Immature natural killer cell (primary cell): Measurements from ENCODE around the gene GALNT11. TPM values are rescaled to one million over a fixed set of nuclear protein-coding genes. Genes with fewer than 3 reads are reported as not detected.
A peak's percentile ranks its signal among the peaks of the same experiment; 100 is the strongest.

Experiments used
- DNase-seq, 3 donors: peaks; one replicate each; pipeline ENCODE4 v3.0.0; 2022; ENCODE audit warnings: mixed read lengths in 1 of 3
- H3K27ac Mint-ChIP-seq, 6 donors: one replicate each; pipeline ENCODE4 v1.8.0; 2020; ENCODE audit warnings: mixed read lengths in 6 of 6, mild to moderate bottlenecking in 5 of 6, inconsistent platforms in 4 of 6, moderate library complexity in 3 of 6
- H3K27me3 Mint-ChIP-seq, 3 donors: one replicate each; pipeline ENCODE4 v1.8.0; 2020 to 2021; ENCODE audit warnings: low read depth in 3 of 3, mild to moderate bottlenecking in 3 of 3, mixed read lengths in 3 of 3, moderate library complexity in 3 of 3, inconsistent platforms in 1 of 3
- H3K36me3 Mint-ChIP-seq, 3 donors: one replicate each; pipeline ENCODE4 v1.8.0; 2020; ENCODE audit warnings: mixed read lengths in 3 of 3, inconsistent platforms in 2 of 3, mild to moderate bottlenecking in 2 of 3
- H3K4me1 Mint-ChIP-seq, 2 donors: one replicate each; pipeline ENCODE4 v1.8.0; 2020; ENCODE audit warnings: inconsistent platforms in 2 of 2, mild to moderate bottlenecking in 2 of 2, mixed read lengths in 2 of 2, moderate library complexity in 1 of 2
- H3K4me3 Mint-ChIP-seq, 5 donors: one replicate each; pipeline ENCODE4 v1.8.0; 2020; ENCODE audit warnings: mild to moderate bottlenecking in 5 of 5, mixed read lengths in 5 of 5, inconsistent platforms in 3 of 5, moderate library complexity in 3 of 5
- H3K9me3 Mint-ChIP-seq, 6 donors: one replicate each; pipeline ENCODE4 v1.8.0; 2020; ENCODE audit warnings: mild to moderate bottlenecking in 6 of 6, mixed read lengths in 6 of 6, inconsistent platforms in 4 of 6, moderate library complexity in 3 of 6
- polyA plus RNA-seq, 3 donors: library from polyadenylated mRNA; unstranded; fragments of 300-500 nt; fragmentation: Illumina TruSeq; gene quantifications; one replicate each; pipeline ENCODE4 v1.2.3, GENCODE V29; 2021

GALNT11 gene
- polyA plus RNA-seq, 3 donors from 2014 or later: 59.2 to 86.2 (median 63.3) TPM

DNA sequence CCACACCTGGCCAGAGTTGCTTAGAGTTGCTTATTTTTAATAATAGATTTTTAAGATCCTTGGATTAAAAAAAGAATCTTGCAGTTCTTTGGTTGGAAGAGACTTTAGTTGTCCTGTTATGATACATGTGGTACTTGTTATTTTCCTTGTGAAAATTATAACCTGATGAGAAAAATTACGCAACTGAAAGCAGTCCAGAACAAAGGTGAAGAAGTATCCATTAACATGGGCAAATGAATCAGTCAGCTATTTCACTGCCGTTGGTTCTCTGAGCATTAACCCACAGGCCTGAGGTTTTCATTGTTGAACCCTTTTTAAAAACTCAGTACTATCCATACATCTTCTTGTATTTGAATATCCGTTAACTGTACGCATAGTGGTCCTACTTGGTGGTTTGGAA, 68.2 kb downstream of the GALNT11 start:
- peaks cover 0 to 2% (median 0%) of the 10 kb centered on the region in 3 donors for H3K27me3 Mint-ChIP-seq
- no peak overlapping the region for H3K4me3 Mint-ChIP-seq
- H3K9me3 Mint-ChIP-seq: peaks cover 0 to 9% (median 6%) of the 10 kb centered on the region in 6 donors
- no peak for DNase-seq
- H3K27ac Mint-ChIP-seq: no peak overlapping the region
- H3K4me1 Mint-ChIP-seq: peaks cover 8 to 13% of the 10 kb centered on the region in 2 donors
- H3K36me3 Mint-ChIP-seq: peaks cover 5 to 13% (median 9%) of the 10 kb centered on the region in 3 donors

- no peak for DNase-seq
- Mint-ChIP-seq H3K4me1 (peaks cover 7 to 13% of the 10 kb centered on the region in 2 donors), H3K27ac (no peak overlapping the region), H3K27me3 (peaks cover 0 to 2% (median 2%) of the 10 kb centered on the region in 3 donors), H3K9me3 (no peaks in the 10 kb centered on the region), H3K4me3 (no peak overlapping the region), H3K36me3 (peaks cover 0 to 6% (median 2%) of the 10 kb centered on the region in 3 donors)
These were observed 70.3 kb downstream of the GALNT11 start for GRCh38 chr7:152095771-152096170.

GRCh38 chr7:152097330-152097729, 71.9 kb downstream of the GALNT11 start:
- Mint-ChIP-seq H3K9me3 (no peaks in the 10 kb centered on the region), H3K4me3 (no peak overlapping the region), H3K36me3 (peaks cover 0 to 10% (median 9%) of the 10 kb centered on the region in 3 donors), H3K4me1 (peaks cover 3 to 4% of the 10 kb centered on the region in 2 donors), H3K27me3 (peaks cover 0 to 5% (median 0%) of the 10 kb centered on the region in 3 donors), H3K27ac (no peak overlapping the region)
- no peak for DNase-seq

DNA sequence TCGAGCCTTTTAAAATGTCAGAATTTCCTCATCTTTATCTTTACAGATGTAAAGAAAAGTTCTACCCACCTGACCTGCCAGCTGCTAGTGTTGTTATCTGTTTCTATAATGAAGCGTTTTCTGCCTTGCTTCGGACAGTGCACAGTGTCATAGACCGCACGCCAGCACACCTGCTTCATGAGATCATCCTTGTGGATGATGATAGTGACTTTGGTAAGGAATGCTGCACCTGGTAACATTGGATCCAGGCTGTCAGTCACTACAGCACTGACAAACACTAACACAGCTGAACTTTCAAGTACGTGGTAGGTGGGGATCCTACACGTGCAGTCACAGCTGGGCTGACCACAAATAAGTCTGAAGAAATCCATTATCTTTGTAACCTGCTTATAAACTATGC, 77.6 kb downstream of the GALNT11 start:
- Mint-ChIP-seq H3K4me3 (no peak overlapping the region), H3K27ac (no peak overlapping the region), H3K36me3 (peaks cover 5 to 33% (median 21%) of the 10 kb centered on the region in 3 donors), H3K27me3 (peaks cover 2 to 5% (median 4%) of the 10 kb centered on the region in 3 donors), H3K4me1 (no peaks in the 10 kb centered on the region), H3K9me3 (no peaks in the 10 kb centered on the region)
- DNase-seq: no peak

GRCh38 chr7:152103691-152104090, 78.2 kb downstream of the GALNT11 start:
- Mint-ChIP-seq H3K9me3 (no peaks in the 10 kb centered on the region), H3K4me3 (no peak overlapping the region), H3K4me1 (no peaks in the 10 kb centered on the region), H3K36me3 (peaks cover 5 to 33% (median 24%) of the 10 kb centered on the region in 3 donors), H3K27me3 (peaks cover 2 to 5% (median 4%) of the 10 kb centered on the region in 3 donors), H3K27ac (no peak overlapping the region)
- DNase-seq: no peak

GRCh38 chr7:152105205-152105604, 79.7 kb downstream of the GALNT11 start:
- H3K36me3 Mint-ChIP-seq: peaks cover 5 to 36% (median 28%) of the 10 kb centered on the region in 3 donors

DNA sequence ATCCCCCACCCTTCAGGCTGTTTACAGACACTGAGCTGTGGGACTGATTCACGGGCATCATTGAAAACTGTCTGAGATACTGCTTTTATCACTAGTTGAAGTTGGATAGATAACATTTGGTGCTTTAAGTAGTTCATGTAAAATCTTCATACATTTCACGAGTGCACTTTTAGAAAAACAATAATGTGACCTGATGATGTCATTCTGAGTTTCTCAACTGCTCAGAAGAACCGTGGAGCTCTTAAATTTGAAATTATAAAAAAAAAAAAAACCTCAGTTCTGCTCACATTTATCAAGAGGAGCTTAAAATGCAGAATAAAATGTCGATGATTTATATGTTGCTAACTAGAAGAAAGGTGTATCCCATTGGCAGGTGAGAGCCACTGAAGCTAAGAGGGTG, 81.5 kb downstream of the GALNT11 start:
- H3K36me3 Mint-ChIP-seq: peaks cover 5 to 28% (median 19%) of the 10 kb centered on the region in 3 donors
- no peak for DNase-seq
- H3K4me3 Mint-ChIP-seq: no peak overlapping the region
- no peaks in the 10 kb centered on the region for H3K9me3 Mint-ChIP-seq
- H3K27me3 Mint-ChIP-seq: peaks cover 0 to 4% (median 2%) of the 10 kb centered on the region in 3 donors
- no peaks in the 10 kb centered on the region for H3K4me1 Mint-ChIP-seq
- H3K27ac Mint-ChIP-seq: peak overlapping the region in 2 of 6 donors; percentile 31 to 67

More at GRCh38 chr7:152105205-152105604, 79.7 kb downstream of the GALNT11 start:
- no peak overlapping the region for H3K27ac Mint-ChIP-seq
- H3K9me3 Mint-ChIP-seq: no peaks in the 10 kb centered on the region
- H3K4me3 Mint-ChIP-seq: no peak overlapping the region
- no peaks in the 10 kb centered on the region for H3K4me1 Mint-ChIP-seq
- DNase-seq: no peak
- H3K27me3 Mint-ChIP-seq: peaks cover 2 to 5% (median 4%) of the 10 kb centered on the region in 3 donors

DNA sequence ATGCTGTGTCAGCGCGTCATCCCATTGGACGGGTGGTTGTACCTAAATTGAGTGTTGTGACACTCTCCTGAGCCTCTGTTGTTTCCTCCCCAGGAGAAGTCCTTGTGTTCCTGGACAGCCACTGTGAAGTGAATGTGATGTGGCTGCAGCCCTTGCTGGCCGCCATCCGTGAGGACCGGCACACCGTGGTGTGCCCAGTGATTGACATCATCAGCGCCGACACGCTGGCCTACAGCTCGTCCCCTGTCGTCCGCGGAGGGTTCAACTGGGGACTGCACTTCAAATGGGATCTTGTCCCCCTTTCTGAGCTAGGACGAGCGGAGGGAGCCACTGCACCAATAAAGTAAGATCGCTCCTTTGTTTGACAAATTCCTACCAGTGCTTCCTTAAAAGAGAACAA, 82.5 kb downstream of the GALNT11 start:
- Mint-ChIP-seq H3K27me3 (peaks cover 0 to 2% (median 1%) of the 10 kb centered on the region in 3 donors), H3K27ac (no peak overlapping the region)

DNA sequence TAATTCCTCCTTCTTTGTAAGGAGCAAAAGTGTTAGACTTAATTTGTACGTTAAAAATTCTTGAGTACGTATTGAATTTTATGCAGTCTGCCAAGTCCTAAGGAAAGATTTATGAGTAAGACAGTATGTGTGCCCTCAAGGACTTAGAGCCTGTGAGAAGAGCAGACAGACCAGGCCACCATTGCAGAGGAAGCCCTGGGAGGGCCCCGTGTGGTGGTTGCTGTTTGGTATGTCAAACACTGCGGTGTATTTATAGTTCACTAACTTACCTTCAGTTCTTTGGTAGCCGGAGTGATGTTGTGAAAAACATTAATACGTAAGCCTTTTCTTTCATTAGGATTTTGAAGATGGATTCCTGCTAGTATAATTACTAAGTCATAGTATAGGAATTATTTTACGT, 82.9 kb downstream of the GALNT11 start:
- H3K36me3 Mint-ChIP-seq: peaks cover 8 to 26% (median 24%) of the 10 kb centered on the region in 3 donors
- no peak overlapping the region for H3K27ac Mint-ChIP-seq
- no peaks in the 10 kb centered on the region for H3K4me1 Mint-ChIP-seq

More for the DNA sequence above, 82.5 kb downstream of the GALNT11 start:
- H3K9me3 Mint-ChIP-seq: no peaks in the 10 kb centered on the region
- no peak for DNase-seq
- H3K4me3 Mint-ChIP-seq: no peak overlapping the region
- H3K4me1 Mint-ChIP-seq: no peaks in the 10 kb centered on the region
- peaks cover 5 to 22% (median 20%) of the 10 kb centered on the region in 3 donors for H3K36me3 Mint-ChIP-seq

GRCh38 chr7:152112829-152113228, 87.4 kb downstream of the GALNT11 start:
- H3K27me3 Mint-ChIP-seq: peaks cover 0 to 2% (median 0%) of the 10 kb centered on the region in 3 donors
- H3K9me3 Mint-ChIP-seq: no peaks in the 10 kb centered on the region
- peak overlapping the region in 2 of 6 donors; percentile 6 to 83 for H3K27ac Mint-ChIP-seq
- no peaks in the 10 kb centered on the region for H3K4me1 Mint-ChIP-seq
- no peak overlapping the region for H3K4me3 Mint-ChIP-seq
- DNase-seq: no peak
- peaks cover 19 to 32% (median 23%) of the 10 kb centered on the region in 3 donors for H3K36me3 Mint-ChIP-seq

More for the DNA sequence above, 82.9 kb downstream of the GALNT11 start:
- Mint-ChIP-seq H3K27me3 (peaks cover 0 to 3% (median 1%) of the 10 kb centered on the region in 3 donors), H3K4me3 (no peak overlapping the region), H3K9me3 (no peaks in the 10 kb centered on the region)
- DNase-seq: no peak

DNA sequence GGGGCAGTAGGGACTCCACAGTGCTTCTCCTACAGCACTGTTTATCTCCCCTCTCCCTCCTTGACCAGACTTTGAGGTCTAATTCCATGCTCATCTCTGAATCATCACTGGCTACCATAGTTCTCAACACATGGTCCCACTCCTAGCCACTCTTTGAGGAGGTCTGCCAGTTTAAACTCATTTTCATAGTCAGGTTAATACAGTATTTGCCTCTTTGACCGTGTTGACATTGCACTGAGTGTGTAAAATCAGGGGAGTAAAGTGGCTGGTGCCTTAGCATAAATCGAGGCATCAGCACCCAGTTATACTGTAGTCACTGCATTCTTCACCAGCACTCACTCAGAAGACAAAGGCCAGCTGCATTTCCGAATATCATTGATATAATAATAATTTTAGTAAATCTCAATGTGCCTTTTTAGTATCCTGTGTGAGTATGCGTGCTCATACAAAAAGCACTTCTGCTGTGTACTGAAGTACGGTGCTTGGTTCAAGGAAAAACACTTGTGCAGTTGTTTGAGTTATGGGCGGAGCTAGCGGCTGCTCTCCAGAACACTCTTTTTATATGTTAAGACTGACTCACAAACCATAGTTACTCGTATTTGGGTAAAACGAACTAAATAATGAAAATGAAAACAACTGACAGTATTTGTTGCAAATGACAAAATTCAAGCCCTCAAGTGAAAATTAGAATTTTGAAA, 89.7 kb downstream of the GALNT11 start:
- H3K27me3 Mint-ChIP-seq: peaks cover 0 to 2% (median 2%) of the 10 kb centered on the region in 3 donors
- DNase-seq: no peak
- H3K36me3 Mint-ChIP-seq: peaks cover 28 to 51% (median 34%) of the 10 kb centered on the region in 3 donors
- no peaks in the 10 kb centered on the region for H3K9me3 Mint-ChIP-seq
- no peak overlapping the region for H3K27ac Mint-ChIP-seq
- H3K4me1 Mint-ChIP-seq: no peaks in the 10 kb centered on the region
- no peak overlapping the region for H3K4me3 Mint-ChIP-seq

DNA sequence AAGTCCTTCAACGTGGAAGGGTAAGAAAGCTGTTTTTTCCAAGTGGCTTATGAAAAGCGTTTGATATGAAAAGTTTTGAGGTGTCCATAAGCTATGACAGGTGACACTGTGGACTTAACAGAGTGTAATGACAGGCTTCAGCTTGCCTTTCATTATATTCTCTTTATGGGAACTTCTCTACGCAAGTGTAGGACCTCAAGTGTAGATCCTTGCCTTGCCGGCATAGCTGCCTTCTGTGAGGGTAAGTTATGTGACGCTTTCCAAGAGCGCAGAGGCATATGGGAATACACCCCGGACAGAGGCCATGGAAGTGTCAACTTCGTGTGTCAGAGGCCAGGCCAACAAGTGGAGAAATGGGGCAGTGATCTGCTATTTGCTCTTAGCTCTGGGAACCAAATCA, 91.9 kb downstream of the GALNT11 start:
- no peaks in the 10 kb centered on the region for H3K9me3 Mint-ChIP-seq
- no peak for DNase-seq
- H3K27ac Mint-ChIP-seq: no peak overlapping the region
- peaks cover 0 to 4% (median 2%) of the 10 kb centered on the region in 3 donors for H3K27me3 Mint-ChIP-seq
- H3K4me3 Mint-ChIP-seq: no peak overlapping the region
- H3K4me1 Mint-ChIP-seq: peaks cover 0 to 10% of the 10 kb centered on the region in 2 donors
- peaks cover 38 to 73% (median 49%) of the 10 kb centered on the region in 3 donors for H3K36me3 Mint-ChIP-seq

DNA sequence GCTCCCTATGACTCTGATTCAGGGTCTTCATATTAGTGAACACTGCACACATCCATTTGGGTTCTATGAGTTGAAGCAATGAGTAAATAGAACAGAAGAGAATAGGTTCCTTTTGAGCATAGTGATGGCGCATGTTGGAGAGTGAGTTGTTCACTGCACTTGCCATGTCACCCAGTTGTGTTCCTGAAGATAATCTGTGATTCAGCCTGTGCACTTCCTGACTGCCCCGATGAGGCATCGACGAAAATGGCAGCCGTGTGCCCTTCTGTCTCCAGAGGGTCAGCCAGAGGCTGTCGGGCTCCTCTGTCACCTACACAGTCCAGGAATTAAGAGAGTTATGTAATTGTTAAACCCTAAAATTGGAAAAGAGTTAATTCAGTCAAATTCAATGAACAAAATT, 94.7 kb downstream of the GALNT11 start:
- Mint-ChIP-seq H3K27ac (peak overlapping the region in 2 of 6 donors; percentile 10 to 13), H3K9me3 (peaks cover 0 to 9% (median 2%) of the 10 kb centered on the region in 6 donors), H3K4me3 (no peak overlapping the region), H3K4me1 (peaks cover 0 to 16% of the 10 kb centered on the region in 2 donors), H3K27me3 (peaks cover 0 to 5% (median 2%) of the 10 kb centered on the region in 3 donors), H3K36me3 (peaks cover 51 to 84% (median 58%) of the 10 kb centered on the region in 3 donors)
- no peak for DNase-seq

GRCh38 chr7:152120776-152121175, 95.3 kb downstream of the GALNT11 start:
- Mint-ChIP-seq H3K9me3 (peaks cover 0 to 9% (median 2%) of the 10 kb centered on the region in 6 donors), H3K4me1 (peaks cover 0 to 16% of the 10 kb centered on the region in 2 donors), H3K27ac (peak overlapping the region in 1 of 6 donors; percentile 66), H3K27me3 (peaks cover 0 to 5% (median 2%) of the 10 kb centered on the region in 3 donors), H3K36me3 (peaks cover 56 to 89% (median 58%) of the 10 kb centered on the region in 3 donors), H3K4me3 (no peak overlapping the region)
- no peak for DNase-seq
